Upper lobe of right lung (tissue), 1 donor: ENCODE measurements around the gene ARHGAP6. TPM values are rescaled to one million over a fixed set of nuclear protein-coding genes. Genes with fewer than 3 reads are reported as not detected.
"Not testable (repeated sequence)": the region's sequence is repeated elsewhere in the genome, so short reads cannot be mapped to it uniquely, and the experiment has no call there.

Experiments
- ATAC-seq: fragments of 200-7000 bp; cut with Tn5 transposase; one replicate; pipeline ENCODE4 v1.9.1; 2020; ENCODE audit warnings: mild to moderate bottlenecking, moderate library complexity
- DNase-seq: peaks from one replicate; pipeline ENCODE4 v3.0.0-alpha.2; 2020
- H3K27ac ChIP-seq: fragments of 200-600 bp; one replicate; pipeline ENCODE4 v1.8.0; 2022
- H3K27me3 ChIP-seq: fragments of 200-600 bp; one replicate; pipeline ENCODE4 v1.8.0; 2022; ENCODE audit warnings: mild to moderate bottlenecking
- H3K36me3 ChIP-seq: fragments of 200-600 bp; one replicate; pipeline ENCODE4 v1.8.0; 2022
- H3K4me1 ChIP-seq: fragments of 200-600 bp; one replicate; pipeline ENCODE4 v1.8.0; 2022
- H3K4me3 ChIP-seq: fragments of 200-600 bp; one replicate; pipeline ENCODE4 v1.8.0; 2022; ENCODE audit warnings: mild to moderate bottlenecking
- H3K9me3 ChIP-seq: fragments of 200-600 bp; one replicate; pipeline ENCODE4 v1.8.0; 2022
- intact Hi-C: fragments of 100-400 bp; cut with DNase I; formaldehyde crosslinking; loops from one replicate; pipeline ENCODE4 v1.11.0; 2022
- total RNA-seq: library from RNA; stranded (reverse); fragmentation: NEBNext Ultra II Directional; extraction: Animal tissue kit (Norgen Biotek cat#: 25700); gene quantifications from one replicate; pipeline ENCODE4 v1.2.1, GENCODE V29; 2021
- TF ChIP-seq, protein P1 (sequence below): fragments of 200-600 bp; IDR thresholded peaks from one replicate; pipeline ENCODE4 v1.8.0; 2022; ENCODE audit warnings: antibody characterized with exemption
- donor health status: DM: no; HTN: yes; CAD: no; lungs with severe emphysema.

Gene ARHGAP6
- total RNA-seq, 1 donor from 2014 or later, result 17.1 TPM

DNA sequence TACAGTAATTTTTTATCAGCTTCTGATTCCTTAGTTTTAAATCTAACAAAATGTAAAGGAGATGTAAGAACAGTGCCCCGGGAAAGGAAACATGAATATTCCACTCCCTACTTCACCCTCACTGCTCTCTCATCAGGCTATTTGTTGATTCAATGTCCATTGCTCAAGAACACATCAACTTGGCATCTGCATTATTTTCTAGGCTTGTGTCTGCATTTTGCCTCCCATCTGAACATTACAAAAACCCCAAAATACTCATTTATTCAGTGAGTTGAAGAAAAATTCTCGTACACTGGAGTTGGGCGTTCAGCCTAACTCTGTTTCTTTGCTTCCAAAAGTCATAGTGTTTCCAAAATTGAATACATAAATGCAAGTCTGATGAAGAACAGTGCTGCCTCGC, 25.6 kb downstream of the ARHGAP6 start:
- DNase-seq (no peak), ATAC-seq (no peak)
- Histone ChIP-seq H3K27ac (no peak overlapping the region), H3K36me3 (no peaks in the 10 kb centered on the region), H3K4me1 (no peaks in the 10 kb centered on the region), H3K9me3 (no peaks in the 10 kb centered on the region), H3K27me3 (no peaks in the 10 kb centered on the region), H3K4me3 (no peak overlapping the region)
- TF ChIP-seq, protein P1, sequence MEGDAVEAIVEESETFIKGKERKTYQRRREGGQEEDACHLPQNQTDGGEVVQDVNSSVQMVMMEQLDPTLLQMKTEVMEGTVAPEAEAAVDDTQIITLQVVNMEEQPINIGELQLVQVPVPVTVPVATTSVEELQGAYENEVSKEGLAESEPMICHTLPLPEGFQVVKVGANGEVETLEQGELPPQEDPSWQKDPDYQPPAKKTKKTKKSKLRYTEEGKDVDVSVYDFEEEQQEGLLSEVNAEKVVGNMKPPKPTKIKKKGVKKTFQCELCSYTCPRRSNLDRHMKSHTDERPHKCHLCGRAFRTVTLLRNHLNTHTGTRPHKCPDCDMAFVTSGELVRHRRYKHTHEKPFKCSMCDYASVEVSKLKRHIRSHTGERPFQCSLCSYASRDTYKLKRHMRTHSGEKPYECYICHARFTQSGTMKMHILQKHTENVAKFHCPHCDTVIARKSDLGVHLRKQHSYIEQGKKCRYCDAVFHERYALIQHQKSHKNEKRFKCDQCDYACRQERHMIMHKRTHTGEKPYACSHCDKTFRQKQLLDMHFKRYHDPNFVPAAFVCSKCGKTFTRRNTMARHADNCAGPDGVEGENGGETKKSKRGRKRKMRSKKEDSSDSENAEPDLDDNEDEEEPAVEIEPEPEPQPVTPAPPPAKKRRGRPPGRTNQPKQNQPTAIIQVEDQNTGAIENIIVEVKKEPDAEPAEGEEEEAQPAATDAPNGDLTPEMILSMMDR, result no peak
- intact Hi-C loops, result no loop called here

DNA sequence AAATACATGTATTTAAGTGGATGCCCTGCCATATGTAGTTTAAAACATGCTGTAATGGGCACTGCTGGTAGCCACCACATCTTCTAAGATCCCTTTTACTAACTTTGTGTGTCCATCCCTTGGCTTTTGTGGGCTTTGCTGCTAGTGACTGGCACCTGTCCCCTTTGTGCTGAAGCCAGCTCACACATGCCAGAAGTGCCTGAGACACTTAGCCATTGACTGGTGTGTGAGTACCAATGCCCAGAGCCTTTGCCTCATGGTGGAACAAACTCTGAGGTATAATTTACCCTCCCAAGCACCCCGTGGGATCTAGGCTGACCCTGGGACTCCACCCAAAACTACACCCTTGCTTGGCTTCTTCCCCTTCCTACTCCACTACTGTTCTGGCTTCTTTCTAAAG, 33.0 kb downstream of the ARHGAP6 start:
- H3K4me1 ChIP-seq, result no peaks in the 10 kb centered on the region
- no peak overlapping the region for H3K27ac ChIP-seq
- no peaks in the 10 kb centered on the region for H3K27me3 ChIP-seq
- DNase-seq (no peak), ATAC-seq (no peak)
- no peaks in the 10 kb centered on the region for H3K9me3 ChIP-seq
- intact Hi-C loops, result no loop called here
- TF ChIP-seq, protein P1, result no peak
- H3K4me3 ChIP-seq, result no peak overlapping the region
- no peaks in the 10 kb centered on the region for H3K36me3 ChIP-seq

DNA sequence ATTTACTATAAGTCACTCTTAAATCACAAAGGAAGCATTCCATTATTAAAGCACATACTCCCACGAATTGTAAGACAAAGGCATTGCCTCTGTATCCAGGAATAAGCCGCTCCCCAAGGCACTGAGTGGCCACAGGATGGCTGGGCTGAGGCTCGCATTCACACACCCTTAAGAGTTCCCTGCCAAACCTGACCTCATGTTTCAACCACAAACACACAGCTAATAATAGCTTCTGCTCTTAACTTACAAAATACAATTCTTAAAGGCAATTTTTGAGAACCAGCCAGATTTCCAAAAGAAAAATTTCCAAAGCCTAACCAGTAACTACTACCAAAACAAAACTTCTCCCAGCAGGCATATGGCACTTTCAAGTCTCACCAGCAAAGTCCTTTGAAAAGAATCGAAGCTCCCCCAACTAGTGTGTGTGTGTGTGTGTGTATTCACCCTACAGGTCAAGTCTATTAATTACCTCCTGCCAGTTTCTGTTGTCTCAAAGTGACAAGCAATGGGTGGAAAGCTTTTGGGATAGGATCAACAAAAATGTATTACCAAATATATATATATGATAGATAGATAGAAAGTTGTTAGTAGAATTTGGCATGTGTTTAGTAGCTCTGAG, 36.0 kb downstream of the ARHGAP6 start:
- no peak overlapping the region for H3K27ac ChIP-seq
- no peak overlapping the region for H3K4me3 ChIP-seq
- ATAC-seq (peak; percentile 36), DNase-seq (no peak)
- no peaks in the 10 kb centered on the region for H3K4me1 ChIP-seq
- H3K36me3 ChIP-seq, result no peaks in the 10 kb centered on the region
- intact Hi-C loops, result no loop called here
- TF ChIP-seq, protein P1, result no peak
- no peaks in the 10 kb centered on the region for H3K9me3 ChIP-seq
- H3K27me3 ChIP-seq, result no peaks in the 10 kb centered on the region

DNA sequence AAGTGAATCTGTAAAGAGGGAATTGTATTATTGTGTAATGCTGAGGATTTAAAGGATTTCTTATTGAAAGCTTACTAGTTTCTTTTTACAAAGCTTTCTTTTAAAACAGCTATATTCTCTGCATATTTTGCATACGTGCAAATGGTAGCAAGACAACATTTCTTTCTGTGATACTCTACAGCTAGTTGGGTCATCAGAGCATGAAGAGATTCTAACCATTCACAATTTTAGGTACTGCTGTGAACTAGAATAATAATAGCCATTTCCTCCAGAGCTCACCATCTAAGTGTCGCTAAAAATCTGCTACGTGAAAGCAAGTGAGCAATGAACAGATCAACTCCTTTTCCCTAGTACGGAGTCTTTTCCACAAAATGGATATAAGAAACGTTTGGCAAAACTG, 37.3 kb downstream of the ARHGAP6 start:
- no peaks in the 10 kb centered on the region for H3K36me3 ChIP-seq
- no peak for DNase-seq
- TF ChIP-seq, protein P1, result no peak

DNA sequence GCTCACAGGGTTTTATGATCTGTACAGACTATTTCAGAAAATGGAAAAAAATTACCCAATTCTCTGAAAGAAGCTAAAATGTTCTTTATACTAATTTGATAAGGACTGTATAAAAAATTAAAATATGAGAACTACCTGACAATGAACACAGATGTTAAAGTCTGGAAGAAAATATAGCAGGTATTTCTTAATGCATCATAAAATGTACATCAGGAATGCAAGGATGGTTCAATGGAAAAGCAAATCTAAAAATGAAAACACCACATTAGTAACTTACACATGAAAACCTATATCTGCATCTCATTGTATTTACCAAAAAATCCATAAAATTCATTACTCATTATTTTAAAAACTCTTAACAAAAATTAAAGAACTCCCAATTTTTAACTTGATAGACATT, 39.4 kb downstream of the ARHGAP6 start:
- TF ChIP-seq, protein P1, result no peak
- intact Hi-C loops, result no loop called here
- no peak for ATAC-seq

More for the DNA sequence above, 37.3 kb downstream of the ARHGAP6 start:
- Histone ChIP-seq H3K4me1 (no peaks in the 10 kb centered on the region), H3K27ac (no peak overlapping the region), H3K9me3 (no peaks in the 10 kb centered on the region), H3K4me3 (no peak overlapping the region), H3K27me3 (no peaks in the 10 kb centered on the region)
- intact Hi-C loops, result no loop called here
- ATAC-seq, result no peak

DNA sequence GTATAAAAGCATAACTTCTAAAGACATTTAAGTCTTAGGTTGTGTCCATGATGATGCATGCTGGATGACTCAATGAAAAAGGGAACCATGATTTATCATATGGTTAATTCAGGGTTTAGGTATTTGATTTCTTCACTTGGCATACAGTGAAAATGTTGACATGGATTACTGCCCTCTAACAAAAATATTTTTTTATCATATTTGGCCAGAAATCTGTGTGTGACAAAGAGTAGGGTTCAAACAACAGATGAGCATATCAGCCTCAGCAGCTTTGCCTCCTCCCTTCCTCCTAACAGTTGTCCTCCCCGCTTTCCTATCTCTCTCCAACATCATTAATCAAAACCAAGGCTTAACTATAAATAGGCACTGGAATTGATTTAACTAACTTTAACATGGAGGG, 46.3 kb downstream of the ARHGAP6 start:
- Histone ChIP-seq H3K4me3 (no peak overlapping the region), H3K27me3 (no peaks in the 10 kb centered on the region), H3K4me1 (no peaks in the 10 kb centered on the region), H3K36me3 (no peaks in the 10 kb centered on the region), H3K27ac (no peak overlapping the region), H3K9me3 (no peaks in the 10 kb centered on the region)
- intact Hi-C loops, result no loop called here
- ATAC-seq (no peak), DNase-seq (no peak)
- TF ChIP-seq, protein P1, result no peak

More for the DNA sequence above, 39.4 kb downstream of the ARHGAP6 start:
- H3K27me3 ChIP-seq, result no peaks in the 10 kb centered on the region
- no peak for DNase-seq
- H3K4me1 ChIP-seq, result no peaks in the 10 kb centered on the region
- no peaks in the 10 kb centered on the region for H3K36me3 ChIP-seq
- no peaks in the 10 kb centered on the region for H3K9me3 ChIP-seq
- H3K4me3 ChIP-seq, result no peak overlapping the region
- no peak overlapping the region for H3K27ac ChIP-seq

DNA sequence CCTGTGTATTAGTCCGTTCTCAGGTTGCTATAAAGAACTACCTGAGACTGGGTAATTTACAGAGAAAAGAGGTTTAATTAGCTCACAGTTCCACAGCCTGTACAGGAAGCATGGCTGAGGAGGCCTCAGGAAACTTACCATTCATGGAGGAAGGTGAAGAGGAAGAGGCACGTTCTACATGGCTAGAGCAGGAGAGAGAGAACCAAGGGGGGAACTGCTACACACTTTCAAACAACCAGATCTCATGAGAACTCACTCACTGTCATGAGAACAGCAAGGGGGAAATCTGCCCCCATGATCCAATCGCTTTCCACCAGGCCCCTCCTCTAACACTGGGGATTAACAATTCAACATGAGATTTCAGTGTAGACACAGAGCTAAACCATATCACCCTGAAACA, 51.5 kb downstream of the ARHGAP6 start:
- H3K27me3 ChIP-seq, ATAC-seq, DNase-seq, H3K4me1 ChIP-seq, H3K9me3 ChIP-seq, intact Hi-C loops, H3K4me3 ChIP-seq, H3K27ac ChIP-seq, H3K36me3 ChIP-seq: not testable (repeated sequence)
